Right renal cortex interstitium (tissue), 3 donors: Measurements from ENCODE around the gene IRF7. TPM values are rescaled to one million over a fixed set of nuclear protein-coding genes. Genes with fewer than 3 reads are reported as not detected.
A peak's percentile ranks its signal among the peaks of the same experiment; 100 is the strongest.

ENCODE experiments used
- DNase-seq, 3 donors: peaks; one replicate each; pipeline ENCODE4 v3.0.0-alpha.2; 2013; ENCODE audit warnings: low read depth in 3 of 3, low spot score in 2 of 3
- polyA plus RNA-seq, 3 donors: library from polyadenylated mRNA; unstranded; fragments of 120-200 nt; gene quantifications; one replicate each; pipeline ENCODE4 v1.2.1, GENCODE V29; 2013; ENCODE audit not compliant: insufficient read length in 3 of 3

IRF7 gene
- polyA plus RNA-seq, 3 donors = 5.9 to 8.0 (median 7.3) TPM

DNA sequence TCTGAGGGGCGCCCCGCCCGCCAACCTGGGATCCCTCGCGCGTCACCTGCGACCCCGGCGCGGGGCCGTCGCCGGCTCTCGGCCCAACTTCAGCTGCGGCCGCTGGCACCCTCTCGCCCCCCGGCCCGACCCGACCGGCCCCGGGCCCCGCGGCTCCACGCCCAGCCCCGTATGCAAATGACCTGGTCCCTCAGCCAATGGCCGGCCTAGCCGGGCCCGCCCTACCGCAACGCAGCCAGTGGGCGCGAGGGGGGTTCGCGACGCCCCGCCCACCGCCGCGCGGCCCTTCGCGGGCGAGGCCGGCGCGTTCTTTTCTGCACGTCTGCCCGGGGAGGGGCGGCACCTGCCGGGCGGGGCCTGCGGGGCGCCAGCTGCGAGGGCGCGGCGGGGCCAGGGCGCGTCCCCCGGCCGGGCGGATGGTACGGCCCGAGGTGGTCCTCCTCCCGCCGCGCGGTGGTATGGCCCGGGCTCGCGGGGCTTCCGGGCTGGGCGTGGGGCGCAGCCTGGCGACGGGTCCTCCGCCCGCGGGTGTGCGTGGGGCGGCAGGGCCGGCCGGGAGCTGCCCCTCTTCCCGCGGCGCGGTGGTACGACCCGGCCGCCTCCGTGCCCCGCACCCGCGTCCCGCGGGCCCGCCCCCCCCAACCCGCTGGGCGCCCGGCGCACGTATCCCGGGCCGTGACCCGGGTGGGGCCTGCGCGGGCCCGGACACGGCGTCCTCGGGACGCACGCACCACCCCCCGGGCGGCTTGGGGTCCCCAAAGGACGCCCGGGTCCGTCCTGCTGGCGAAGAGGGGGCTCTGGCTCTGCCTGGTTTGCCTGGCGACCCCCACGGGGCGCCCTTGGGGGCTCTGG, 47.2 kb downstream of the IRF7 start:
- peak in 1 of 3 donors; percentile 88 for DNase-seq

DNA sequence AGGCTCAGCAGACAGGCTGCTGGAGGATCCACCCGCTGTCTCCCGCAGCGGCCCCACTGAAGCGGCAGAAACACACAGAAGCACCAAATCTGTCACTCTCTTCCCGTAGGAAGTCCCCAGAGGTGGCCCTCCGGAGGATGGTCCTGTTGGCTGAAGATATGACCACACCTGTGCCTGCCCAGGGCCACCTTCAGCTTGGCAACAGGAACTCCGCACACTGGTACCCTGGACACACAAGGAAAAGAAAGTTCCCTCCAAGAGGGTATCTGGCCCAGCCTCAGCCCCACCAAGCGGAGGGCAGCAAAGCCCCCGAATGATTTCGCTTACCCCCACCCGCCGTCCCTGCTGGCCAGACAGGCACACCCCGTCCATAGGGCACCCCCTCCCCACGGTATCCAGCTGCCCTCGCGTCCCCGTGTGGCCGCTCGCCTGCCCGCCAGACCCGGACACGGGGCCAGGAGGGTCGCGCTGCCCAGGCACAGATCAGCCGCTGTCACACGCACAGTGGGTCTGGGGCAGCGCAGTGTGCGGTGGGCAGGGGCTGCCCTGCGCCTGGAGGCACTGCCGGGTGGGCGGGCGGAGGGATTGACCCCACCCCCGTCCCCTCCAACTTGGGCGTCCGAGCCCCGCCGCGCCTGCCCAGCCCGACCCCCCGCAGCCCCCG, 48.0 kb downstream of the IRF7 start:
- no peak for DNase-seq

DNA sequence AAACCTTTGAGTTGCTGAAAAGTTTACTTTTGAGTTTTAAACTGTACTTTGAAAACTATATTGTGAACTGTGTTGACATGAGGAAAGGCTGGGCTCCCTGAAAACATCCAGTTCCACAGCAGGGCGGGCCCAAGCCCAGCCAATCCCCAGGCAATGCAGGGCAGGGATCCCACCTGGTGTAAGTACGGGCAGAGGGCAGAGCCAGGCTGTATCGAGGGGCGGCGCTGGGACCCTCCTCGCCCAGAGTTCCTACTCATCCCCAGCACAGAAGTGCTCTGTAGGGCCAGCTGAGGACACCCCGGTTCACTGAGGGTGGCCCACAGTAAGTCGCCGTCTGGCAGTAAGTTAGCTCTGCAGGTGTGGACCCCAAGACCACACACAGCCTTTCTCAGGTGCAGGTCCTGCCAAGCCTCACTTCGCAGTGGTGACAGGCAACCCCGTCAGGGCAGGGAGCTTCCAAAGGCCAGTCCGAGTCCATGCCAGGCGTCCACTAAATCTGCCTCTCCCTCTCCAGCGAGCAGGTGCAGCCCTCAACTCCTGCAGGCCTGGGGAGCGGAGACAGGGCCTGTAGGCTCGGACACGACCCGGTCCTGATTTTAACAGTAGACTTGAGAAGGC, 48.6 kb downstream of the IRF7 start:
- DNase-seq = no peak

DNA sequence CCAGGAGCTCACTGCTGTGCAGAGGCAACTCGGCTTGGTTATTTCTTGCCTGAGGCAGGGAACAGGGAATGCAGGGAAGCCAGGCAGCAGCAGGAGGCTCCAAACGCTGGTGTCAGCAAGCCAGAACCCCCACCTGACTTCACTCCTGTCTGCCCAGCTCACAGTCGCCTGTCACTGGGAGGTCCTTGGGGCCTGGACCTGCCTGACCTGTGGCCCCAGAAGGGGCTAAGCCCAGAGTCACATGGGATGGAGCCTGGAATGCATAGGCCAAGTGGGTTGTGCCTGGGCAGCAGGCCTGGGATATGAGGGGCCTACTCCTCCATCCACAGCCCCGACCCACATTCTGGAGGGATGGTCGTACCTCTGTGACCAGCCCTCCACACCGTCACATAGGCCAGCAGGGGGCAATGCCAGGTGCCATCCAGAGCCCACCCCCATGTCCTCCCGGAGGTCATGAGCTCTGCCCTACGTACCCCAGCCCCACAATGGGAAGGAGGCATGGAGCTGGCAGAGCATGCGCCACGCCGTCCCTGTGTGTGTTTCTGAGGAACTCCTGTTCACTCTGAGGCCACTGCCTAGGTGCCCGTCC, 49.7 kb downstream of the IRF7 start:
- no peak for DNase-seq

DNA sequence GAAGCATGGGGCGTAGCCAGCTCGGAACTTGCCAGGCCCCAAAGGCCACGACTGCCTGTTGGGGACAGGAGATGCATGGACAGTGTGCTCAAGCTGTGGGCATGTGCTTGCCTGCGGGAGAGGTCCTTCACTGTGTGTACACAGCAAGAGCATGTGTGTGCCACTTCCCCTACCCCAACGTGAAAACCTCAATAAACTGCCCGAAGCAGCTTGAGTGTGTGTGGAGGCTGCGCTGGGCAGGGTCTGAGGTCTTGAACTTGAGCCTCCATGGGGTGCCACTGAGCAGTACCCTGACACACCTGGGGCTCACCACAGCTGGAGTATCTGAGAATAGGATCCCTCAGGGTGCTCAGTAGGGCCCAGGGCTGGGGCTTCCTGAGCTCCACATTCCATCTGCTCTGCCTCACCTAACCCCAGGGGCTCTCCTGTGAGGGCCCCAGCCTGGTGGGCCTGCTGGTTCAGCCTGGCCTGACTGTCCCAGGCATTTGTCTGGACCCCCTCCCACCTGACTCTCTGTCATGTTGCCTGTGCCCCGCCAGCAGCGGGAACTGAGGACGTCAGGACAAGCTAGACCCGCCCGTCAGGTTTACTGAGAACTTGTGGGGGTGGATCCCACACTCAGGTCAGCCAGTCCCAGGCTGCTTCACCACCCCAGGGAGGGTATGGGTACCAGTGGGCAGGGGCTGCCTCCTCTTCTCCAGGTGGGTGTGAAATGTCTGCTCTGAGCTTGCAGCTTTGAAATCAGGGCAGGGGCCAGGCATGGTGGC, 51.8 kb downstream of the IRF7 start:
- DNase-seq = no peak

DNA sequence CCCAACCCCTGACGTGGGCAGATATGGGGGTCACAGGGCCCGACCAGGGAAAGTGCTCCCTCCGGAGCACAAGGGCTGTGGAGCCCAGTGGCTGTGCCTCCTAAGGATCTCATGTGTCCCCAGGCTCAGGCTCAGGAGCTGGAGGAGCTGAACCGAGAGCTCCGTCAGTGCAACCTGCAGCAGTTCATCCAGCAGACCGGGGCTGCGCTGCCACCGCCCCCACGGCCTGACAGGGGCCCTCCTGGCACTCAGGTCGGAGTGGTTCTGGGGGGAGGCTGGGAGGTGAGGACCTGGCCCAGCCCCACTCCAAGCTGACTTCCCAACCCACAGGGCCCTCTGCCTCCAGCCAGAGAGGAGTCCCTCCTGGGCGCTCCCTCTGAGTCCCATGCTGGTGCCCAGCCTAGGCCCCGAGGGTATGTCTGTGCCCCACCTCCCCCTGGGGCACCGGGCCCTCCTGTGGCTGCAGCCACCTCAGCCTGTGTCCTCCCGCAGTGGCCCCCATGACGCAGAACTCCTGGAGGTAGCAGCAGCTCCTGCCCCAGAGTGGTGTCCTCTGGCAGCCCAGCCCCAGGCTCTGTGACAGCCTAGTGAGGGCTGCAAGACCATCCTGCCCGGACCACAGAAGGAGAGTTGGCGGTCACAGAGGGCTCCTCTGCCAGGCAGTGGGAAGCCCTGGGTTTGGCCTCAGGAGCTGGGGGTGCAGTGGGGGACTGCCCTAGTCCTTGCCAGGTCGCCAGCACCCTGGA, 52.5 kb downstream of the IRF7 start:
- no peak for DNase-seq

Other genes starting within 250 kb of the IRF7 start
- gene B4GALNT4, start 246.5 kb downstream of the IRF7 start, polyA plus RNA-seq = 10 to 100 TPM; 45.9 to 50.1 (median 47.4) TPM
- gene PKP3, start 221.7 kb downstream of the IRF7 start, polyA plus RNA-seq = 1 to 10 TPM; 4.1 to 5.5 (median 4.4) TPM
- gene SIGIRR, start 201.0 kb downstream of the IRF7 start, polyA plus RNA-seq = 10 to 100 TPM; 25.0 to 31.9 (median 25.6) TPM
- 10 to 100 TPM in 1 of 3 donors, 1 to 10 TPM in 2; 6.4 to 10.3 (median 7.0) TPM for gene ANO9, start 173.9 kb downstream of the IRF7 start, polyA plus RNA-seq
- gene PTDSS2, start 165.7 kb downstream of the IRF7 start, polyA plus RNA-seq = 10 to 100 TPM; 27.0 to 30.6 (median 27.1) TPM
- 10 to 100 TPM; 62.4 to 80.0 (median 71.8) TPM for gene RNH1, start 108.7 kb downstream of the IRF7 start, polyA plus RNA-seq
- gene HRAS, start 80.4 kb downstream of the IRF7 start, polyA plus RNA-seq = 10 to 100 TPM; 36.8 to 44.5 (median 39.2) TPM
- gene LRRC56, start 78.4 kb downstream of the IRF7 start, polyA plus RNA-seq = 1 to 10 TPM; 2.7 to 3.2 (median 3.0) TPM
- gene LMNTD2, start 55.2 kb downstream of the IRF7 start, polyA plus RNA-seq = 1 to 10 TPM; 2.6 to 2.7 (median 2.6) TPM
- gene RASSF7, start 55.0 kb downstream of the IRF7 start, polyA plus RNA-seq = 10 to 100 TPM; 33.3 to 42.0 (median 37.5) TPM
- gene PHRF1, start 39.5 kb downstream of the IRF7 start, polyA plus RNA-seq = 10 to 100 TPM; 17.9 to 20.7 (median 18.4) TPM
- gene CDHR5, start 9.0 kb upstream of the IRF7 start, polyA plus RNA-seq = 10 to 100 TPM; 31.0 to 42.2 (median 41.3) TPM
- gene SCT, start 11.2 kb upstream of the IRF7 start, polyA plus RNA-seq = 1 to 10 TPM in 2 of 3 donors, under 1 TPM in 1; 0.76 to 1.6 (median 1.5) TPM
- gene DRD4, start 21.3 kb upstream of the IRF7 start, polyA plus RNA-seq = 1 to 10 TPM; 1.4 to 2.4 (median 1.6) TPM
- gene DEAF1, start 79.3 kb upstream of the IRF7 start, polyA plus RNA-seq = 10 to 100 TPM; 30.6 to 52.9 (median 43.5) TPM
- 10 to 100 TPM; 31.0 to 38.4 (median 33.2) TPM for gene TMEM80, start 79.9 kb upstream of the IRF7 start, polyA plus RNA-seq
- gene EPS8L2, start 90.3 kb upstream of the IRF7 start, polyA plus RNA-seq = 100 to 1,000 TPM in 1 of 3 donors, 10 to 100 TPM in 2; 89.8 to 112 (median 91.2) TPM
- gene TALDO1, start 131.5 kb upstream of the IRF7 start, polyA plus RNA-seq = 100 to 1,000 TPM; 109 to 129 (median 120) TPM
- 10 to 100 TPM; 47.3 to 62.5 (median 53.8) TPM for gene GATD1, start 161.5 kb upstream of the IRF7 start, polyA plus RNA-seq
- gene CEND1, start 174.1 kb upstream of the IRF7 start, polyA plus RNA-seq = under 1 TPM; 0.24 to 0.29 (median 0.27) TPM
- 10 to 100 TPM; 10.8 to 11.5 (median 10.9) TPM for gene SLC25A22, start 182.3 kb upstream of the IRF7 start, polyA plus RNA-seq
- gene PIDD1, start 189.3 kb upstream of the IRF7 start, polyA plus RNA-seq = 1 to 10 TPM; 5.4 to 6.9 (median 5.6) TPM
- 100 to 1,000 TPM; 827 to 976 (median 885) TPM for gene RPLP2, start 194.0 kb upstream of the IRF7 start, polyA plus RNA-seq
- 10 to 100 TPM; 32.7 to 45.4 (median 38.1) TPM for gene PNPLA2, start 203.0 kb upstream of the IRF7 start, polyA plus RNA-seq
- gene CRACR2B, start 212.0 kb upstream of the IRF7 start, polyA plus RNA-seq = 10 to 100 TPM in 1 of 3 donors, 1 to 10 TPM in 2; 9.1 to 12.0 (median 9.7) TPM
- gene CD151, start 217.0 kb upstream of the IRF7 start, polyA plus RNA-seq = 100 to 1,000 TPM; 184 to 238 (median 188) TPM
- gene POLR2L, start 226.6 kb upstream of the IRF7 start, polyA plus RNA-seq = 100 to 1,000 TPM in 1 of 3 donors, 10 to 100 TPM in 2; 76.3 to 103 (median 86.9) TPM
- gene TSPAN4, start 226.9 kb upstream of the IRF7 start, polyA plus RNA-seq = 10 to 100 TPM; 55.0 to 71.2 (median 64.1) TPM